ENCODE data around the gene AP4S1.
"Not testable (repeated sequence)": the region's sequence is repeated elsewhere in the genome, so short reads cannot be mapped to it uniquely, and the experiment has no call there.

The AP4S1 gene, protein sequence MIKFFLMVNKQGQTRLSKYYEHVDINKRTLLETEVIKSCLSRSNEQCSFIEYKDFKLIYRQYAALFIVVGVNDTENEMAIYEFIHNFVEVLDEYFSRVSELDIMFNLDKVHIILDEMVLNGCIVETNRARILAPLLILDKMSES

DNA sequence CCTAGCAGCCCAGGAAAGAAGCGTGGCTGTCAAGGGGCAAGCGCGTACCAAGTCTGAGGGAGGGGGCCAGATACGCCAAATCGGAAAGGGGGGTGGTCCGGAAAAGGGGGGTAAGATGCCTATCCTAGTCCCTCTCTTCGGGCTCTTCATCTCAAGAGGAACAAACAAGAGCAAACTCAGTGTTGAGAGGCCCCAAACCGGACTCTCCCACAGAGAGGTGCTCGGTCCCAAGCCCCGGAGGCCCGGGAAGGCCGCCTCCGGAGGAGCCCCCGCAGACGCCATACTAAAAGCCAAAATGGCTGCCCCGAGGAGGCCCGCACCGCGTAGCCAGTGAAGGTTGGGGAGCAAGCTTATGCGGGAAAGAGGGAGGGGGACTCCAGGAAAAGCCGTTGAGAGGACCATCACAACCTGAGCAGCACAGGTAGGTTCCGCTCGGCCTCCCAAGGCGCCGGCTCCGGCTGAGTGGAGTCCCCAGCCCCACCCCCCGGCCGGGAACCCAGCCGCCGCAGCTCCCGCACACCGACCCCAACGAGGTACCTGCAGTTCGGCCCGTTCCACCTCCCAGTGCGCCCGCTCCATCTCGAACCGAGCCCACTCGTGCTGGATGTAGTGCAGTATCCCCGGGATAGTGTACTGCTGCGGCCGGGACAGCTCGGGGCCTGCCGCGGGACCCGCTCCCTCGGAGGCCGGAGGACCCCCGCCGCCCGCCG, at the start of gene AP4S1:
AP4S1 (plus strand) TSS at position 283 of the 710 bp plus-strand sequence. CDS start 40,548 bp downstream, outside the sequence.
- FAIRE-seq: no peak

GRCh38 chr14:30977752-30978151, 47.7 kb upstream of the AP4S1 start:
- no peak for FAIRE-seq

DNA sequence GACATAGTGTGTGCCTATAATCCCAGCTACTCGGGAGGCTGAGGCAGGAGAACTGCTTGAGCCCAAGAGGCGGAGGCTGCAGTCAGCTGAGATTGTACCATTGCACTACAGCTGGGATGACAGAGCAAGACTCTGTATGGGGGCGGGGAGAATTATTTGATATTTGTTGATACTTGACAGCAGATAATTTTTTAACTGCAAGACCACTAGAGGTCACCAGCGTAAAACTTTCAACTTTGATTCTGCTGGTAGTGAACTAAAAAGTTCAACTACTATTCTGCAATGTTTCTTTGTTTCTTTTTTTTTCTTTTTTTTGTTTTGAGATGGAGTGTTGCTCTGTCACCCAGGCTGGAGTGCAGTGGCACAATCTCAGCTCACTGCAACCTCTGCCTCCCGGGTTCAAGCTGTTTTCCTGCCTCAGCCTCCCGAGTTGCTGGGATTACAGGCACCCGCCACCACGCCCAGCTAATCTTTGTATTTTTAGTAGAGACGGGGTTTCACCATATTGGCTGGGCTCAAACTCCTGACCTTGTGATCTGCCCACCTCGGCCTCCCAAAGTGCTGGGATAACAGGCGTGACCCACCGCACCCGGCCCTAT, 45.2 kb upstream of the AP4S1 start:
- peak; percentile 70 for FAIRE-seq

GRCh38 chr14:30980980-30981379, 44.5 kb upstream of the AP4S1 start:
- no peak for FAIRE-seq

DNA sequence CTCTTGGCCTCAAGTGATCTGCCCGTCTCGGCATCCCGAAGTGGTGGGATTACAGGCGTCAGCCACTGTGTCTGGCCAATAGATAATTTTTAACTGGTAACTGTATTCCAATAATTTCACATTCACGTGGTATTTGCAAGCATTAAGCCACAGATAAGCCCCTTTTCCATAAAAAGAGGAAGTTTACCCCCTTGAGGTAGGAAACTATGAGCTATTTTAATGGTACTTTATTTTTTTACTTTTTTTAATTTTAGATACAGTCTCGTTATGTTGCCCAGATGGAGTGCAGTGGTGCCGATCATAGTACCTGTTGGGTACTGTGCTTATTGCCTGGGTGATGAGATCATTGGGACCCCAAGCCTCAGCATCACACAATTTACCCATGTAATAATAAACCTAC, 42.9 kb upstream of the AP4S1 start:
- FAIRE-seq: no peak

DNA sequence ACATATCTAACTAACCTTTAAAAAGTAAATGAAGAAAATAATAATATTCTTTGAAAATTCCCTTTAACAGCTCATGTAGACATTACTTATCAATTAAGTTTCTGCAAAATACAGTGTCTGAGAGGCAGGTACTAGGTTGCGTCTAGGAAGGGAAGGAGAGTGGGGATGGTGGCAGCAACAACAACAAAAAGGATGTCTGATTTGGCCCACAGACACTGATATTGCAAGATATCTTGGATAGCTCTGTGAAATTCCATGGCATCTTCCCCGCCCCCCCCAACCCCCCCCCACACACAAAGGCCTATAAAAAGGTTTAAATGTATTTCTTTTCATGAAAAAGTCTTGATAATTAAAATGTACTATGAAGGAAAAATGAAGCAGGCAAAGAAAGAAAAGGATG, 41.6 kb upstream of the AP4S1 start:
- no peak for FAIRE-seq

DNA sequence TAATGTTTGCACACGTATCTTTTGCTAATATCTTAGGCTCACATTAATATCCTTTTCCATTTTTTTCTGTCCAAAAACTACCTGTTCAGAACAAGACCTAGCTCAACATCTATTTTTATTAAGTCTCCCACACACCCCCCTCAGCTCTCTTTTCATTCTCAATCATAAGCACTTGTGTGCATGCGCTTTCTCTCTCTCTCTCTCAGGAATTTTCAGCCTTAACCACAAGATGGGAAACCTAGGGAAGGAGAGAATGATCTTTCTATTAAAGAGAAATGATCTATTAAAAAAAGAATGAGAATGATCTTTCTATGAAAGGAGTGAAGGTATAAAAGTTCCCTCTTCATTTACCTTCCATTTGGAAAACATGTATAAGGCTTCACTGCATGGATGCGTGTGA, 39.7 kb upstream of the AP4S1 start:
- no peak for FAIRE-seq

GRCh38 chr14:30988509-30988908, 36.9 kb upstream of the AP4S1 start:
- FAIRE-seq: peak; percentile 12

DNA sequence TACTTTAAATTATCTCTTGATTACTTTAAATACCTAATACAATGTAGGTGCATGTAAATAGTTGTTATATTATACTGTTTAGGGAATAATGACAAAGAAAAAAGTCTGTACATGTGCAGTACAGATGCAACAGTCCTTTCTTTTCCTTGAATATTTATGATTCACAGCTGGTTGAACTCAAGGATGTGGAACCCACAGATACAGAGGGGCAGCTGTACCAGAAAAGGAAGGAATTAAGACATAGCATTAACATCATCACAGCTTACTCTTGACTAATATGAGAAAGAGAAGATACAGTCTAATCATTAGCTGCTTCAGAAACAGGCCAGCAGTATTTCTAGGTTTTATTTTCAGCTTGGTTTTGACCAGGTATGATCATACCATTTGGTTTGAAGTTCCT, 34.7 kb upstream of the AP4S1 start:
- no peak for FAIRE-seq

- no peak for FAIRE-seq
These were observed 34.0 kb upstream of the AP4S1 start for GRCh38 chr14:30991408-30991807.

DNA sequence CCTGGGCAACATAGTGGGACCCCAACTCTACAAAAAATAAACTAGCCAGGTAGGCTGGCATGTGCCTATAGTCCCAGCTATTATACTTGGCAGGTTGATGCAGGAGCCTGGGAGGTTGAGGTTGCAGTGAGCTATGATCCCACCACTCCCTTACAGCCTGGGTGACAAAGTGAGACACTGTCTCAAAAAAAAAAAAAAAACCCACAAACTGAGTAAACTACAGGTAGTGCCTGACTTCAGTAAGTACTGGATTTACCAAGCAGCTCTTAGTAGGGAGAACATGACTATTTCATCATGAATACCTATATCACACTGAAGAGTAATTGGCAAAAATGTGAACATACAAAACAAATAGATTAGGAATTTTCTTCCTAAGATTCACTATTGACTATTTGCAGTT, 32.4 kb upstream of the AP4S1 start:
- FAIRE-seq: no peak

- no peak for FAIRE-seq
These were observed 30.5 kb upstream of the AP4S1 start for GRCh38 chr14:30994681-30995620.

DNA sequence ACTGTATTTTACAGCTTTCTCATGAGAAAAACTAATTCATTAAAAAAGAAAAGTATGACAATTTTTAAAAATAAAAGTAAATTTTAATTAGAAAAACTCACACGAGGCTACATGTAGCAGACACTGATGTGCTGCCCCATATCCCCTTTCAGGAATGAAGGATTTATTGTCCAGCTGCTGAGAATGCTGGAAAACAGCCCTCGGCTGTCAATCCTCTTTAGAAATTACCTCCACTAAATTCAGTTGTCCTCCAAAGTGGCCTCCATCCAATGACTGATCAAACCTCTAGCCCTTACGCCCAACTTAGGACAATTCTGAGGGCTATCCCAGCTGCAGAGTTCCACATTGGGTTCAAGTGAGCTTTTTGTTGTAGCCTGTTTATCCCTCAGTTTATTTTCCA, 29.8 kb upstream of the AP4S1 start:
- FAIRE-seq: no peak

- no peak for FAIRE-seq
These were observed 28.4 kb upstream of the AP4S1 start for GRCh38 chr14:30996892-30997659.

DNA sequence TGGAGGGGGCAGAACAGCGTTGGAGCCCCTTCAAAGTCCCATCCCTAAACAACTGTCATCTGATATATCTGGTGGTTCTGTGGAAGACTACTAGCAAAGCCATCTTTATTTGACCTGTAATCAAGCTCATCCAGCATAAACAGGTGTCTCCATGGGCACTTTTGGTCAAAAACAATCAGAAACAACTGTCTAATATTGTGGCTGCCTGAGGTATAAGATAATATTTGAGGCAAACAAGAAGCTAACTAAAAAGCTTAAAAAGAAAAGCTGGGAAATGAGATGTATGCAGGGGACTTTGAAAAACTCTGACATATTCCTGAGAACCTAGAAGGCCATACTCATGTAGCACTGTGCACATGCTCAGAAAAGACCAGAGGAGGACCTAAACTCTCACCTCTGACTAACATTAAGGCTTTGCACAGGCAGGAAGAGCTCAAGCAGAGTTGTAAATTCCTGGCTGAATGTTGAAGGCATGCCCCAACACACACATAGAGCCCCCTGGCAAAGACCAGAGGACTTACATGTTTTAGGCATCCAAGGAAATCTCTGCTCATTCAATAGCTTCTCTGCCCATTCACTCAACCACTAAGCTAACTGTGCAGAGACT, 27.2 kb upstream of the AP4S1 start:
- FAIRE-seq: no peak

- FAIRE-seq: no peak
These were observed 26.2 kb upstream of the AP4S1 start for GRCh38 chr14:30999038-30999773.

DNA sequence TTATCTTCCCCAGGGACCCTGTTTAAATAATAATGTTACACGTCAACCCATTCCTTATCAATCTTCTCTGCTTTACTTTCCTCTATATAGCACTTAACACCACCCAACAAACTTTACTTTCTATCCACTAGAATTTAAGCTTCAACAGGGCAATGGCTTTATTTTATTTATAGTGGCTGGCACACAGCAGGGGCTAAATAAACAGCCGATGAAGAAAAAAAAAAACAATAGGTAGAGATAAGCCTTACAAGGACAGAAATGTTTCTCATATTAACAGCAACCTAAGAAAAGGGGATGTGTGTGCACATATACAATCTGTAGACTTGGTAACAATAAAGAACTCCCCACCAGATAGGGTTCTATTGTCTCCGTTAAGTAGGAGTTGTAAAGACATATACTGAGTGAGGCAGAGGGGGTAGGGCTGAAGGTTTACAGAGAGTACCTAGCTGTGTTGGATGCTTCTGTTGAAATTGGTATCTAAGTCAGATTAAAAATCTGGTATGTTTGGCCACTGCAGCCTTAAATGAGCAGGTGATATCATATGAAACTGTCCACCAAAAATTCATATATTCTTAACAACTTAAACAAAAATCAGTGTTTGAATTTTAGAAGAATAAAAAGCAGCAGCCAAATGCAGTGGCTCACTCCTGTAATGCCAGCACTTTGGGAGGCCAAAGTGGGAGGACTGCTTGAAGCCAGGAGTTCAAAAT, 24.7 kb upstream of the AP4S1 start:
- no peak for FAIRE-seq

GRCh38 chr14:31001339-31001658, 24.1 kb upstream of the AP4S1 start:
- FAIRE-seq: no peak

DNA sequence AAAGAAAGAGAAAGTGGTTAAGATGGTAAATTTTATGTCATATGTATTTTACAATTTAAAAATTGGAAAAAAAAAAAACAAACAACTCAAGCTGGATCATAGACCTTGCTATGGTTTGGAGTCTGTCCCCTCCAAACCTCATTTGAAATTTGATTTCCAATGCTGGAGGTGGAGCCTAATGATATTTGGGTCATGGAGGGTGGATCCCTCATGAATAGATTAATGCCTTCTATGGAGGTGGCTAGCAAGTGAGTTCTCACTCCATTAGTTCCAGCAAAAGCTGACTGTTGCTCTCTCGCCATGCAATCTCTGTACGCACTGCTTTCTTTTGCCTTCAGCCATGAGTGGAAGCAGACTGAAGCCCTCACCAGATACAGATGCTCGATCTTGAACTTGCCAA, 22.2 kb upstream of the AP4S1 start:
- FAIRE-seq: no peak

- FAIRE-seq: not testable (repeated sequence)
These were observed 21.4 kb upstream of the AP4S1 start for GRCh38 chr14:31004007-31004406.

GRCh38 chr14:31006703-31007102, 18.7 kb upstream of the AP4S1 start:
- no peak for FAIRE-seq
